Endodermal cell (in vitro differentiated cells): ENCODE results near the gene METTL9. TPM values are rescaled to one million over a fixed set of nuclear protein-coding genes. Genes with fewer than 3 reads are reported as not detected.

Experiments
- DNase-seq: peaks from one replicate; pipeline ENCODE4 v3.0.0-alpha.2; 2017
- H3K27ac ChIP-seq: 2 replicates; pipeline ENCODE4 v1.5.1; 2013; ENCODE audit warnings: mild to moderate bottlenecking, low read depth, low read length, moderate library complexity
- H3K27me3 ChIP-seq: 2 replicates; pipeline ENCODE4 v1.6.1; 2013; ENCODE audit warnings: mild to moderate bottlenecking, low read length, moderate library complexity; ENCODE audit not compliant: insufficient read depth, control insufficient read depth, poor library complexity, severe bottlenecking
- H3K36me3 ChIP-seq: 2 replicates; pipeline ENCODE4 v1.7.0; 2013; ENCODE audit warnings: mild to moderate bottlenecking, low read length, moderate library complexity; ENCODE audit not compliant: control insufficient read depth, insufficient read depth
- H3K4me1 ChIP-seq: one replicate; pipeline ENCODE4 v1.7.0; 2013; ENCODE audit warnings: low read length; ENCODE audit not compliant: control insufficient read depth, insufficient read depth
- H3K4me3 ChIP-seq: 2 replicates; pipeline ENCODE4 v1.5.1; 2013; ENCODE audit warnings: mild to moderate bottlenecking, low read length, moderate library complexity
- H3K9ac ChIP-seq: 2 replicates; pipeline ENCODE4 v1.6.1; 2013; ENCODE audit warnings: mild to moderate bottlenecking, low read length, moderate library complexity; ENCODE audit not compliant: poor library complexity, severe bottlenecking; ENCODE audit errors: extremely low read depth
- H3K9me3 ChIP-seq: 2 replicates; pipeline ENCODE4 v1.6.1; 2013; ENCODE audit warnings: mild to moderate bottlenecking, low read length, moderate library complexity; ENCODE audit not compliant: control insufficient read depth
- H3K27ac Mint-ChIP-seq: 2 replicates; pipeline ENCODE4 v1.8.0; 2020; ENCODE audit warnings: mixed read lengths
- H3K27me3 Mint-ChIP-seq: 2 replicates; pipeline ENCODE4 v1.8.0; 2021; ENCODE audit warnings: mild to moderate bottlenecking, mixed read lengths; ENCODE audit not compliant: insufficient read depth
- H3K36me3 Mint-ChIP-seq: 2 replicates; pipeline ENCODE4 v1.8.0; 2020; ENCODE audit warnings: low read depth, mixed read lengths
- H3K4me1 Mint-ChIP-seq: 2 replicates; pipeline ENCODE4 v1.8.0; 2020; ENCODE audit warnings: mixed read lengths
- H3K4me3 Mint-ChIP-seq: 2 replicates; pipeline ENCODE4 v1.8.0; 2020; ENCODE audit warnings: mild to moderate bottlenecking, moderate library complexity, mixed read lengths
- H3K9me3 Mint-ChIP-seq: 2 replicates; pipeline ENCODE4 v1.8.0; 2020; ENCODE audit warnings: mild to moderate bottlenecking, mixed read lengths
- CTCF ChIP-seq: fragments of 200-600 bp; sonication (generic); conservative IDR thresholded peaks from 2 replicates; pipeline ENCODE4 v1.5.0; 2021; ENCODE audit warnings: antibody characterized with exemption, mild to moderate bottlenecking
- WGBS, 2 experiments: methylation state at CpG; one replicate each; pipeline versions ENCODE4 v1.1.5 to v1.1.7; 2013; ENCODE audit warnings: missing lambda C conversion rate in 2 of 2, mixed read lengths in 1 of 2; ENCODE audit not compliant: insufficient coverage in 1 of 2, insufficient read length in 1 of 2; 5-methylcytosine and 5-hydroxymethylcytosine counted together
- total RNA-seq, 2 donors: library from RNA; stranded (reverse); fragmentation: NEBNext Ultra II Directional in 1 of 2; extraction: Animal tissue kit (Norgen Biotek cat#: 25700) in 1 of 2; gene quantifications; 2 replicates in 1 of 2; 3 replicates in 1 of 2; pipeline ENCODE4 v1.2.1, GENCODE V29; 2021

Gene METTL9
- total RNA-seq, 2 donors from 2014 or later = 145 to 149 TPM

GRCh38 chr16:21704733-21705132, 105.4 kb downstream of the METTL9 start:
- H3K9me3 ChIP-seq = no peaks in the 10 kb centered on the region
- no peaks in the 10 kb centered on the region for H3K27me3 Mint-ChIP-seq
- H3K4me3 Mint-ChIP-seq = no peak overlapping the region
- no peak for TF ChIP-seq CTCF
- no peak overlapping the region for H3K4me3 ChIP-seq
- DNase-seq = no peak
- H3K9ac ChIP-seq = no peak overlapping the region
- H3K36me3 ChIP-seq = no peaks in the 10 kb centered on the region
- H3K4me1 ChIP-seq = no peaks in the 10 kb centered on the region
- no peaks in the 10 kb centered on the region for H3K4me1 Mint-ChIP-seq
- no peak overlapping the region for H3K27ac Mint-ChIP-seq
- H3K27ac ChIP-seq = no peak overlapping the region
- WGBS, 2 experiments = 92 to 98% methylated on average over 3 to 6 of the region's 6 CpGs
- no peaks in the 10 kb centered on the region for H3K9me3 Mint-ChIP-seq
- no peaks in the 10 kb centered on the region for H3K36me3 Mint-ChIP-seq
- no peaks in the 10 kb centered on the region for H3K27me3 ChIP-seq

Other genes with a start within 250 kb of the METTL9 start
- gene IGSF6, start 53.0 kb downstream of the METTL9 start, total RNA-seq = not detected
- gene OTOA, start 64.4 kb downstream of the METTL9 start, total RNA-seq = under 1 TPM; 0.07 to 0.09 TPM